HG03039 (cell line): Measurements from ENCODE around the gene RPS6KA2.

Experiments
- ATAC-seq: cut with Tn5 transposase; IDR thresholded peaks from one replicate; pipeline ENCODE4 v1.9.1; 2021; ENCODE audit warnings: mild to moderate bottlenecking, moderate library complexity; ENCODE audit not compliant: unreplicated experiment

Gene RPS6KA2

DNA sequence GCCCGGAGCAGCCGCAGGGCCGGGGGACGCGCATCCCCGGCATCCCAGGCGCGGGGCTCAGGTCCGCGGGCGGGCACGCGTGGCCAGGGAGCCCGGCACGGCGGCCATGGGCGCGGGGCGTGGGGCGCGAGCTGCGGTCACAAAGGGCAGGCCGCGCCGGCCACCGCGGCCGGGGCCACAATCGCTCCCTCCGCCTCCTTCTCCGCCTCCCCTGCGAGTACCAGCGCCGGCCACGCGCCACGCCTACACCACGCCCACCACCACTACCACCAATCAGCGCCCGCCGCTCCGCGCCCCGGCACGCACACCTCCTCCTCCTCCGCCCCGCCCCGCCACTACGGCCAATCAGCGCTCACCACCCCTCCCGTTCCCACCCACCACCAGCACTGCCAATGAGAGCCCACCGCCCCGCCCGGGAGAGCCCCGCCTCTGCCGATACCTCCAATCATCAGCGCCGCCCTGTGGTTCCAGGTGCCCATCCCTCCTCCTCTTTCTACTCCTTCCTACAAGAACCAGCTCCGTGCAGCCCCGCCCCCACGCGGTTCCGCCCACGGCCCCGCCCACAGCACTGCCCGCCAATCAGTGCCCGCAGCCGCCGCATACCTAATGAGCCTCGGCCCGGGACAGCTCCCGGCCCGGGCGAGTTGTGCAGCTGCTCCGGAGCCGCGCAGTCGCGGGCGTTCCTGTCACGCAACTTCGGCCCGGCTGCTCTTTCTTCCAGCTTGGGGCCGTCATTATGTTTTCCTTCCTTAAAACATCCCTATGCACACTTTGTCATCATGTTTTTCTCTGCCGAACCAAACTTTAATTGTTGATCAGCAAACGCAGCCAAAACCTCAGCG is at the start of gene RPS6KA2:
Gene RPS6KA2, minus strand, starts transcription at position 219 of the 842 bp plus-strand sequence. CDS start 232 bp downstream, outside the sequence.
- ATAC-seq: peak; percentile 86

DNA sequence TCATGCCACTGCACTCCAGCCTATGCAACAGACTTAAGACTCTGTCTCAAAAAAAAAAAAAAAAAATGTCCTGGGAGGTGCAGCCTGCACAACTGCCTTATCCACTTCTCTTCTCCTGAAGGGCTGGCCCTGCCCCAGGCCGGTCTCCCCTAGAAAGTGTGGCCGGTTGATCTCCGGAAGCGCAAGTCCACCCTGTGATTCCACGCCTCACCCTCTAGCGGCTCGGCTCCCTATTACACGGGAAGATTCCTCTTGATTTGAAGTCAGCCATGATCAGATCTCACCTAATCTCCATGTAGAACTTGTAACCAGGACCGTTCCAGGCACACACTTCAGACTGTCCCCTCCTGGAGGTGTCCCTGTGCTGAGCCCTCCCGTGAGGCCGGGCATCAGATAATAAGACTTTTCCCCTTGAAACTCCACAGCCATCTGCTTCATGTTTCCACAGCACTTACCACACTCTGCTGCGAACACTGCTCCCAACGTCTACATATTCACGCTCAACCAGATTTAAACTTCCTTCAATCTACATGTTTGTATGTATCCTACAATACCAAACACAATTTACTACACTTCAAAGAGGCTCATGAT is 49.3 kb upstream of the RPS6KA2 start:
- no peak for ATAC-seq

DNA sequence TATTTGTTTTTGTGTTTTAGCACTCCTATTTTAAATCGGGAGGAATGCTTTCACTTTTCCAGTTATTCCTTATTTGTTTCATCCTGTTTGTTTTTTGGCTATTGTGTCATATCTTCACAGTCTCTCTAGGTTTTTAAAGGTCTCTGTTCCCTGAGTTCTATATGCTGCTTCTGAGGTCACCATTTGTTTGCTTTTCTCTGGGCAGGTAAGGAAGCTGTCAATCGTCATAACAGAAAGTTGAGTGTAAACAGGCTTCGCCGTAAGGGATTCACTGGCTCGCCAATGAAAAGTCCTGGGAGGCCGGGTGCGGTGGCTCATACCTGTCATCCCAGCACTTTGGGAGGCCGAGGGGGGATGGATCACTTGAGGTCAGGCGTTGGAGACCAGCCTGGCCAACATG is 48.7 kb upstream of the RPS6KA2 start:
- no peak for ATAC-seq

DNA sequence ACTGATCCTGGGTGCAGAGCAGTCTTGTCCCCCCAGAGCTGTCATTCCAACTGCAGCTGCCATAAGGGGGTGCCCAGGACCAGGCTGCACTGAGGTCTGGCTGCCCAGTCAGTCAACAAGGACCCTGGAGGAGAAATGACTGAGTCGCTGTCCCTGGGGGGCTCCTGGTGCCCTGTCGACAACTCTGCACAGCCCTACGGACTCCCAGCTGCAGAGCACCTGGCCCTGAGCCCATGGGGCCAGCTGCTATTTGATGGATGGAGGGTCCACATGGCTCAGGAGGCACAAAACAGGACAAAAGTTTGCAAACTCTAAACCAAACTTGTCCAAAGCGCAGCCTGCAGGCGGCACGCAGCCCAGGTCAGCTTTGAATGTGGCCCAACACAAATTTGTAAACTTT is 46.3 kb upstream of the RPS6KA2 start:
- no peak for ATAC-seq

DNA sequence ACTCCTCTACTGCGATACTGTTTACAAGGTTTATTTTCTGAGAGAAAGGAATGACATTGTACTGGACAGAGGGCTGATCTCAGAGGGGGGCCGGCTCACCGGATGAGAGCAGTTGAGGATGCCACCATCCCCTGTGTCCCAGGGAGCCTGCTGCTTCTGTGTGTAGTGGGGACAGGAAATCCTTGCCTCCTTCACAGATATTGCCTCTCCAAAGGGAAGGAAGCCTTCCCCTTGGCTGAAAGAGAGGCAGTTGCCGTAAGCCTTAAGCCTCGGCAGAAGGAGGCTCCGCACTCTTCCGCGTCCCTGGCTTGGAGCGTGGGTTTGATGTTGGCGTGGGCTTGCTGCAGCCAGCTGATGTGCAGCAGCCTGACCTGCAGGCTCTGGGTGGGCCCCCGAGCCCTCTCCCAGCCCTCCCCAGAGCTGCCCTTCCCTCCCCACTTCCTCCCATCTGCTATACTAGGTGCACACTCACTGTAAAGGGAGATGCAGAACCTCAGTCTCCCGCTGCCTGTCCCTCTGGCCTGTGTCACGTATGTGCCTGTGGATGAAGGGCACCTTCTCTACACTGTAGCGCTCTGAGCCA is 45.7 kb upstream of the RPS6KA2 start:
- no peak for ATAC-seq

DNA sequence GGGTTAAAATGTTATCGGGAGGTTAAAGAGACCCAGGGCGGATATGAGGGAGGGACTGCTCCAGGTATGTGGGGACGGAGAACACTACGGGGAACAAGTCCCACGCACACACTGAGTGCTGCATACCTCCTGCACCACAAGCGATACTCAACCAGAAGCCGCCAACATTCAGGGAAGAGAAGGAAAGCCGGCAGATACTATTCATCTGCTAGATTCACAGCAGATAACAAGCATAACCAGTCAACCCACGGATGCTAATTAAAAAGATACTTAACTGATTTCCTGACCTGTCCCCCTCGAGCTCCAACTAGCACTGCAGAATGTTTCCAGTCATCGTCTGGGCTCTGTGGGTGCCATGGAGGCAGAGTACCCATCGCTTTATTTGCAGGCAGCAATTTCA is 45.1 kb upstream of the RPS6KA2 start:
- ATAC-seq: no peak

DNA sequence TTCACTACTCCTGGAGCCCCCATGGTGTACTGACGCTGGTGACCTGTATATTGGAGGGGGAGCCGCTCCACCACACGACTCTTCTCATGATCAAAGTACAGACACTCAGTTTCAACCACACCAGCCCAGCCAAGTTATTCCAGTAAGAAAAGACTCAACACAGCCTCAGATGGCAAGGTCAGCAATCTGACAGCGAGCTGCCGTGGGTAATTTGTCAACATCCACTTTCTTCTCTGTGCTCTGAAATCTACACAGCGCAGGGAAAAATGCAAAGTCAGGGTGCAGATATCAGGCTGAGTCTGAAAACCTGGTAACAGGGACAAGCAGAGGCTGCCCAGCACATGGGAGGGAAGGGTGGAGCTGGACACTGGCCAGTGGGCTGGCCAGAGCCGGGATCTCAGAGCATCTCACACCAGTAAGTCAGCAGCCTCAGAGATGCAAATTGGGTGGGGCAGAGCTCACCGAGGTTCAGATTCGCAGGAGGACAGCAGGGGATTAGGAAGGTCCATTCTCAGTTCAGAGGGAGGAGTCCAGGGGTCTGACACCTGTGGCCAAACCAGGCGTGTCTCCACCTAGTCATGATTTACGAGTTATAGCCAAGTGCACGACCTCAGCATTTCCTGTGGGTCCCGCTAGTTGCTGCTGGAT is 44.5 kb upstream of the RPS6KA2 start:
- no peak for ATAC-seq

DNA sequence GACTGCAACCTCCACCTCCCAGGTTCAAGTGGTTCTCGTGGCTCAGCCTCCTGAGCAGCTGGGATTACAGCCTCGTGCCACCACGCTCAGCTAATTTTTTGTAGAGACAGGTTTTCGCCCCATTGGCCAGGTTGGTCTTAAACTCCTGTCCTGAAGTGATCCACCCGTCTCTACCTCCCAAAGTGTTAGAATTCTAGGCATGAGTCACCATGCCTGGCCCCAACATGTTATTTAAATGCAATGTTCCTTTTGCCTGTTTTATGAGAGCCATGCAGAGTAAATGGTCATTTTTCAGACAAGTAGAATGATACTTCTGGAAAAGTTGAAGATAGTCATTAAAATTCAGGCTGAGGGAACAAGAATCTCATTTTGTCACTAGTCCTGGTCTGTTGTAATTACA is 43.8 kb upstream of the RPS6KA2 start:
- no peak for ATAC-seq

DNA sequence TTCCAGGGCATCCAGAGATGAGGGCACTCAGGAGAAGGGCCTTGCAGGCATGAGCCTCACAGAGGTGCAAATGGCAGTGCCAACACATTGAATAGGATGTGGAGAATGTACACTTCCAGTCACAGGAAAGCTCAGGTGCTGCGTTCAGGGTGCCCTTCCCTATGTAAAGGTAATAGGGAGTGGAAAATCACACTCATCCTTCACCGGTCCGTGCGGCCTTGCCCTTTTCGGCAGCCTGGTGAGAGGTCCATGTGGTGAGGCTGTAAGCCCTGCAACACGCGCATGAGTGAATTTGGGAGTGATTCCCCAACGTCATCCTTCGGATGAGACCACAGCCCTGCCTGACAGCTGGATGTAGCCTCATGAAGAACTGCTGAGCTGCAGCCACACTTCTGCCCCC is 43.0 kb upstream of the RPS6KA2 start:
- ATAC-seq: no peak

DNA sequence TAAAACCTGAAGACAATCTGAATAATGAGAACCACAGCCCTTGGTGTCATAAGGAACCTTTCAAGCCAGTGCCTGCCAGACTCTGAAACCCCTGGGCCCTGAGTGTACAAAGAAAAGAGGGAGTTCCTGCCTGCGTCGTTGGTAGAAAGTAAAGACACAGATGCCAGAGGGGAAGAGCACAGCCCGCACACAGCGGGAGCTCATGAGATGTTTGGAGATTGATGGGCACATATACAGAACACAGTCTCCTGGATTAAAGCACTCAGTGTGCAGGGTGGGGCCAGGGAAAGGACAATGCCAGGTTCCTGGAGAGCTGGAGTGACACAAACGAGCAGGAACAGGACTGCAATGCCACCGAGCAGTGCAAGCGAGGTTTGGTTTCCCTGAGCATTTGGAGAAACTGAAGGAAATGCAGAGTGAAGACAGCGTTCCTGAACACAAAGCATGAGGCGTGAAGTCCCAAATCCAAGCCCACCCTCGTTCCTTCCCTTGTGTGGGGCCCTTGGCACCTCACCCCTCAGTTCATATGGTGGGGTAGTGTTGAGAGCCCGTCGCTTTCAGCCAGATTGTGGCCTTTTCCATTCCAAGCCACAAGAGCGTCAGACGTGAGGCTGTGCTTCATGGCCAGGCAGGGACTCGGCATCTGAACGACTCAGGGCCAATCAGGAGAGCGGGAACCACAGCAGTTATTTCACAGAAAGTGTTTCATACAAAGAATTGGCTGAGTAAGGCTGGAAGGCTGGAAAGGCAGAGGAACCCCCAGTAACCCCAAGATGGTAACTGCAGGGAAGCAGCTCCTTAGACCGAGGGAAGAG is 41.0 kb upstream of the RPS6KA2 start:
- no peak for ATAC-seq

DNA sequence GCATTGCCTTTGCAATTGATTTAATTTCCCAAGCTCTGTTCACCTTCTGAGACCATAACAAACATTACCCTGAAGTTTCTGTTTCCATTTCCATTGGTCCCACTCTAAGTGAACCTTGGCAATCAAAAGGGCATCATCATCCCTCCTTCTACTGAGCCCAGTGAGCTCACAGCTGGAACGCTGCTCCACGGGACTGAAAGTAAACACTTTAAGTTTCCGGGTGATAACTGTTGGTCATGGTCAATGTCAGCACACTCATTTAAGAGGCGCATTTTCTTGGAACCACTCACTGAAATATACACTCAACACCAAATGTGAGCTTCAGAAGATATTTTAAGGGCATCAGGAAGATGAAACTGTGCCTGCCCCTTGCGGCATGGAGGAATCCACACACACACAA is 37.1 kb upstream of the RPS6KA2 start:
- no peak for ATAC-seq

DNA sequence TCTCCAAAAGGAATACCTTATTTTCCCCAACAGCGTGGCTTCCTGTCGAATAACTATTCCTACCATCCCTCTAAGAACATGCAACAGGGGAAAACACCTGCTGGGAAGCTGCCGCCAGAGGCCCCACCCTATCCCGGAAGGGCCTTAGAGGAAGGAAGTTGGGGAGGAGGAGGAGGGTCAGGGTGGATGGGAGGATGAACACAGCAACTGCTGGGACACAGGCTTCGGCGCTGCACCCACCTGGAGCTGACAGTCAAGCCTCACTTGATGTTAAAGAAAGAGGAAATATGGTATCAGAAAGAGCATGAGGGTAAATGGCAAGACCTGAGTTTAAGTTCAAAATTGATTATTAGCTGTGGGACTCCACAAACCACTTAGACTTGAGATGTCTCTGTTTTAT is 36.5 kb upstream of the RPS6KA2 start:
- ATAC-seq: no peak

DNA sequence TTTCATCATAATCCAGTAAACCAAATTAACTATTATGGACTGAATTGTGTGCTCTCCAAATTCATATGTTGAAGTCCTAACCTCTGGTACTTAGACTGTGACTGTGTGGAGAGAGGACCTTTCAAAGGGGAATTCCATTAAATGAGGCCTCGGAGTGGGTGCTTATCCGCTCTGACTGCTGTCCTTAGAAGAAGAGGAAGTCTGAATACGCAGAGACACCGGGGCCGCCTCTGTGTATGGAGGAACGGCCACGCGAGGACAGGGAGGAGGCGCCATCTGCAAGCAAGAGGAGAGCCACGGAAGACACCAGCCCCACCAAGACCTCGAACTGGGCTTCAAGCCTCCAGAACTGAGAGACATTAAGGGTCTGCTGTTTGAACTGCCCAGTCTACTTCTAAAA is 35.6 kb upstream of the RPS6KA2 start:
- no peak for ATAC-seq

DNA sequence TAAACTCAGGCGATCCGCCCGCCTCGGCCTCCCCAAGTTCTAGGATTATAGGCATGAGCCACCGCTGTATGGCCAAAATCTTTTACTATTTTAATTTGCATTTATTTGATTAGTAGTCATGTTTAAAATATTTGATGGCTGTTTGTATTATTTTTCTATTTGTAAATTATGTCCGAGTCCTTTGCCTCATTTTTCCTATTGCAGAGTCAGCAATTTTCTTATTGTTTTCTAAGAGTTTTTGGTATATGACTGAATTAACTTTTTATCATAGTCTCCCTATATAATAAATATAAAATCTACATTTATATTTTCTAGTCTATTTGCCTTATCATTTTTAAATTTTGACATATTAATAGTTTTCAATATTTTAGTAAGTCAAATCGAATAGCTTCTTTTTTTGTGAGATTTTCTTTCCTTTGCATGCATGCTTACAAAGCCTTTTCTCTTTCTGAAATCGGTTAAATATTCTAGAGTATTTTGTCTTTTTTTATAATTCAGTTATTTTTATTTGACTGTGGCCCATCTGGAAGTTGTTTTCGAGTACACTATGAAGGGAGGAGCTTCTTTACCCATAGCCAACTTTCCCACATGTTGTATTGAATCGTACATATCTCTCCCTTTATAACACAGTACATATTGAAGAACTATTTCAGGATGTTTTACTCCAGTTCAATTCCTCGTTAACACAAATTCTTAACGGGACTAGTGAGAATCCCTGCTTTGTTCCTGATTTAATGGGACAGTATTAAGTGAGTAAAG is 34.5 kb upstream of the RPS6KA2 start:
- ATAC-seq: no peak

DNA sequence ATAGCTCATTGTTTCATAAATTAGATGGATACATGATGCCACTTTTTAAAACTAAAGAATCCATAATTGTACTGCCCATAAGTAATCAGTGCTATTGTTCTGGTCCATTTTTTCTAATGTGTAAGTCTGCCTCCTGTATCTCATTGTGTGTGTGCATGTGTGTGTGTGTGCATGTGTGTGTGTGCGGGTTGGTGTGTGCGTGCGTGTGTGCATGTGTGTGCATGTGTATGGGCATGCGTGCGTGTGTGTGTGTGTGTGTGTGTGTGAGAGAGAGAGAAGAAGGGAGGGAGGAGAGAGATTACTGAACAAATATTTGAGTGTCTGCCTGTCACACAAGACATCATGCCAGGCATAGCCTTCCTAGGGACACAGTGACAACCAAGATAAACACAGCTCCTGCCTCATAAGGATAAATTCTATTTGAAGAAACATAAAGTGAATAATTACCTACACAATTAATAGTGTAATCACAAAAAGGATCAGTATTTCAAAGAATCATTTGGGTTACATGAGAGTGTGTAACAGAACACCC is 33.2 kb upstream of the RPS6KA2 start:
- ATAC-seq: no peak

DNA sequence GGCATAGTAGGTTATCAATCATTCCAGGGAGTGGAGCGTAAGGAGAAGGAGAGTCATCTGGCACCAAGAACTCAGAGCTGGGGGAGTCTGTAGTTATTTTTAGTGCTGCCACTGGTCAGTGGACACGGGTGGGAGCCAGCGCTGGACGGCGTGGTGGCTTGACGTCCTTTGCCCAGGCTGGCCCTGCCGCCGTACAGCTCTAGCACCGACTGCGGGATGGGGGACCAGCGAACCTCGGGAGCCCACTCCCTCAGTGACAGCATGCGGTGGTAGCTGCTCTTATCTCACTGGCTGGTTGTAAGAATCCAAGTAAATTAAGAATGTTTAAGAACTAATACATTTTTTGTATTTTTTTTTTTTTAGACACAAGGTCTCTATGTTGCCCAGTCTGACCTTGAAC is 32.5 kb upstream of the RPS6KA2 start:
- no peak for ATAC-seq

DNA sequence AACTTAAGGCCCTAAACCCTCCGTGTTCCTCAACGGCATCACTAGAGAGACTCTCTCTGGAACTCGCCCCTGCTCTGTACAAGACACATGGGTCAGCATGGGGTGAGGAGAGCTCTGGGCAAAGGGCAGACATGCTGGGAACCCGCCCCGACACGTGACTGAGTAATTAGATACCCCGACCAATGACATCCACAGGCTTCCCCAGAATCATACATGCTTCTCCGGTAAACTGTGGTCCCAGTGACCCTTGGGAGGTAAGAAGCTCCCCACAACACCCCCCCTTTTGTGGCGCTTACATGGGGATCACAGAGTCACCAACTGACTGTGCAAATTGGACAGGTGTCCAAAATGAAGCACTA is 31.7 kb upstream of the RPS6KA2 start:
- ATAC-seq: no peak

DNA sequence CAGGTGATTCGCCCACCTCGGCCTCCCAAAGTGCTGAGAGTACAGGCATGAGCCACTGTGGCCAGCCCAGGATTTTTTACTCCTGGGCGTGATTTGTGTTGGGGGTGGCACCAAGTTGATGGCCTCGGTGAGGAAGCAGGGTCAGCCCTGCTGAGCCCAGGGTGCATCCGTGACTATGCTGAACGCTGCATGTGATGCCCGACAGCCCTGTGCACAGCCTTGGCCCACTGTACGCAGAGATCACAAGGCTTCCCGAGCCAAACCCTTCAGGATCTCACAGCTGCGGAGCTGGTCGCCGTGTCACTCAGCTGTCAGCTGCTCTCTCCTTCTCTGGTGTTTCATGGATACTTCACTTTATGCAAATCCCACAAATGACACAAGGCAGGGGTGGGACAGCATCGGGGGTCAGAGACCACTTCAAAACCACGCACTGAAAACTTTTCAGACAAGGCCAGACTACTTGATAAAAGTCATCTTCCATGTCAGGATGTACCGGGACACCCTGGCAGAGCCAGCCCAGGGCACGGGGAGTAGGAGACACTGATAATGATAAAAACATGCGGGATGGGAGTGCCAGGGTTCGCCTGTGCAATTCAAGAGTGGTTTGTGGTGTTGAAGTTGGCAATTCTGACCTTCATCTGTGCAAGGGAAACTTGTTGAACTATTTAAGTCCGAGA is 31.2 kb upstream of the RPS6KA2 start:
- no peak for ATAC-seq

DNA sequence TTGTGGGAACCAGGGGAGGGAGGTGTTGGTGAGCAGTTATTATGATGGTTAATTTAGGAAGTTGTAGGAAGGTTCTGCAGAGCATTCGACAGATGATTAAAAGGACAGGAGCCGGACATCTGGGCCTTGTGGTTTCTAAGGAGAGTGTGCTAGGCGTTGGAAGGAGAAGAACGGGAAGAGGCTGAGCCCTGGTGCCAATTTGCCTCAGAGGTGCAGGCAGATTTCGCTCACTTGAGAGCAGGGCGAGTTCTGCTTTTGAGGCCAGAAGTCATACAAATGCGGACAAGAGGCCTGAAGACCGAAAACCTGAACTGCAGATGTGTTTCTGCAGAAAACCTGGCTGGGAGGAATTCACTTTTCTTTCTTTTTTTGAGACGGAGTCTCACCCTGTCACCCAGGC is 30.5 kb upstream of the RPS6KA2 start:
- no peak for ATAC-seq
